ENCODE measurements around the gene NR5A2.

- TF ChIP-seq CTCF (optimal IDR thresholded peaks at IDR 0.05 in 1 of 3, IDR thresholded peaks at IDR 0.05 in 1 of 3, conservative IDR thresholded peaks at IDR 0.05 in 1 of 3; ENCODE audit: extremely low read depth in 1 of 3, insufficient read depth in 2 of 3, low read length in 3 of 3) (no peak), EZH2 (IDR thresholded peaks at IDR 0.05; ENCODE audit: low read length) (no peak)
Measured at GRCh38 chr1:200166411-200166810, 138.9 kb downstream of the NR5A2 start.

All from keratinocyte (primary cell).